DND-41 (cell line): ENCODE results near the gene BACH2.

Source experiments
- ATAC-seq: fragments of 200-7000 bp; cut with Tn5 transposase; 3 replicates; pipeline ENCODE4 v1.9.1; 2021; ENCODE audit warnings: low read depth; ENCODE audit not compliant: insufficient read depth
- DNase-seq: peaks from one replicate; pipeline ENCODE4 v3.0.0-alpha.2; 2020
- H2AFZ ChIP-seq: 2 replicates; pipeline ENCODE4 v1.6.0; 2012; ENCODE audit warnings: low read depth, low read length
- H3K27ac ChIP-seq: 2 replicates; pipeline ENCODE4 v1.5.1; 2012; ENCODE audit warnings: low read length, inconsistent platforms
- H3K27me3 ChIP-seq: fragments of 200-600 bp; sonication (generic); 2 replicates; pipeline ENCODE4 v1.6.0; 2012; ENCODE audit warnings: low read length, mild to moderate bottlenecking, inconsistent platforms; ENCODE audit not compliant: insufficient read depth, poor library complexity
- H3K36me3 ChIP-seq: 2 replicates; pipeline ENCODE4 v1.5.1; 2012; ENCODE audit warnings: low read length, inconsistent platforms; ENCODE audit not compliant: insufficient read depth
- H3K4me1 ChIP-seq: 2 replicates; pipeline ENCODE4 v1.5.1; 2012; ENCODE audit warnings: mild to moderate bottlenecking, low read length; ENCODE audit not compliant: insufficient read depth
- H3K4me2 ChIP-seq: 2 replicates; pipeline ENCODE4 v1.6.0; 2012; ENCODE audit warnings: mild to moderate bottlenecking, moderate library complexity, low read length, inconsistent platforms; ENCODE audit not compliant: insufficient read depth
- H3K4me3 ChIP-seq, 2 experiments: fragments of 200-600 bp in 1 of 2; shearing (Covaris generic) in 1 of 2; 2 replicates each; pipeline ENCODE4 v1.5.1; 2012 to 2016; ENCODE audit warnings: inconsistent platforms in 2 of 2, low read length in 2 of 2, mild to moderate bottlenecking in 2 of 2, low read depth in 1 of 2, moderate library complexity in 1 of 2
- H3K79me2 ChIP-seq: 2 replicates; pipeline ENCODE4 v1.6.0; 2012; ENCODE audit warnings: low read length, inconsistent platforms; ENCODE audit not compliant: insufficient read depth
- H3K9ac ChIP-seq: 2 replicates; pipeline ENCODE4 v1.6.0; 2012; ENCODE audit warnings: low read depth, mild to moderate bottlenecking, inconsistent platforms, low read length, moderate library complexity
- H3K9me3 ChIP-seq: 2 replicates; pipeline ENCODE4 v1.5.1; 2012; ENCODE audit warnings: low read length, moderate library complexity, mild to moderate bottlenecking, inconsistent platforms; ENCODE audit not compliant: insufficient read depth, severe bottlenecking
- H4K20me1 ChIP-seq: 2 replicates; pipeline ENCODE4 v1.6.0; 2012; ENCODE audit warnings: low read length; ENCODE audit not compliant: insufficient read depth
- EZH2 ChIP-seq: IDR thresholded peaks from 3 replicates; pipeline ENCODE4 v1.6.1; 2012; ENCODE audit warnings: borderline replicate concordance, low read depth, mild to moderate bottlenecking, moderate library complexity, low read length, inconsistent platforms; ENCODE audit not compliant: severe bottlenecking
- TF ChIP-seq, protein P1 (sequence below): IDR thresholded peaks from 2 replicates; pipeline ENCODE4 v1.5.1; 2012; ENCODE audit warnings: borderline replicate concordance, low read length, moderate library complexity, mild to moderate bottlenecking; ENCODE audit not compliant: poor library complexity, severe bottlenecking; ENCODE audit errors: extremely low read depth

Gene BACH2

DNA sequence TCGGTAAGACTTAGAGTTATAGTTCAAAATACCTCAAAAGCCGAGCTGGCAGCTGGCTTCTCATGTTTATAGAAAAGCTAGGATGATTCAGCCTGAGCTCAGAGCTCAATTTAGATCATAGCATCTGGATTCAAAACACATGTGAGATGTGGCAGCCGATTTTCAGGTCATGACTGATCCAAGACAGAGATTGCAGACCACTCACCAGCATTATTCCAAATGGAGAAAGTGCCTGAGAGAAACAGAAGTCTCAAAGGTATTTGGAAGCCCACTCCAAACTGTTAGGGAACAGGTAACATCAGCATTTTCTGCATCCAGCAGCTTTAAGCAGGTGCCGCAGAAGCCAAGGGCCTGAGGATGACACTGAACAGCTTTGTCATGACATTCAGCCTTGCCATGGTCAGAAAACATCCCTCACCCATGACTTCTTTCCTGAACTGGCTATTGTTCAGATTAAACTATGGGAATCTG is 102.2 kb downstream of the BACH2 start:
- H3K36me3 ChIP-seq, result peaks cover 5% of the 10 kb centered on the region; the same call in 1 of the 2 replicates
- H3K9me3 ChIP-seq, result peaks cover 19% of the 10 kb centered on the region
- ATAC-seq (no peak), DNase-seq (no peak)
- no peak overlapping the region for H3K4me2 ChIP-seq
- no peaks in the 10 kb centered on the region for H3K79me2 ChIP-seq
- TF ChIP-seq EZH2, result no peak
- TF ChIP-seq, protein P1, sequence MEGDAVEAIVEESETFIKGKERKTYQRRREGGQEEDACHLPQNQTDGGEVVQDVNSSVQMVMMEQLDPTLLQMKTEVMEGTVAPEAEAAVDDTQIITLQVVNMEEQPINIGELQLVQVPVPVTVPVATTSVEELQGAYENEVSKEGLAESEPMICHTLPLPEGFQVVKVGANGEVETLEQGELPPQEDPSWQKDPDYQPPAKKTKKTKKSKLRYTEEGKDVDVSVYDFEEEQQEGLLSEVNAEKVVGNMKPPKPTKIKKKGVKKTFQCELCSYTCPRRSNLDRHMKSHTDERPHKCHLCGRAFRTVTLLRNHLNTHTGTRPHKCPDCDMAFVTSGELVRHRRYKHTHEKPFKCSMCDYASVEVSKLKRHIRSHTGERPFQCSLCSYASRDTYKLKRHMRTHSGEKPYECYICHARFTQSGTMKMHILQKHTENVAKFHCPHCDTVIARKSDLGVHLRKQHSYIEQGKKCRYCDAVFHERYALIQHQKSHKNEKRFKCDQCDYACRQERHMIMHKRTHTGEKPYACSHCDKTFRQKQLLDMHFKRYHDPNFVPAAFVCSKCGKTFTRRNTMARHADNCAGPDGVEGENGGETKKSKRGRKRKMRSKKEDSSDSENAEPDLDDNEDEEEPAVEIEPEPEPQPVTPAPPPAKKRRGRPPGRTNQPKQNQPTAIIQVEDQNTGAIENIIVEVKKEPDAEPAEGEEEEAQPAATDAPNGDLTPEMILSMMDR, result no peak
- H3K9ac ChIP-seq, result no peak overlapping the region
- no peaks in the 10 kb centered on the region for H3K4me1 ChIP-seq
- H2AFZ ChIP-seq, result no peak overlapping the region
- H3K4me3 ChIP-seq, result no peak overlapping the region
- H3K27me3 ChIP-seq, result no peaks in the 10 kb centered on the region
- H4K20me1 ChIP-seq, result no peaks in the 10 kb centered on the region
- no peak overlapping the region for H3K27ac ChIP-seq

DNA sequence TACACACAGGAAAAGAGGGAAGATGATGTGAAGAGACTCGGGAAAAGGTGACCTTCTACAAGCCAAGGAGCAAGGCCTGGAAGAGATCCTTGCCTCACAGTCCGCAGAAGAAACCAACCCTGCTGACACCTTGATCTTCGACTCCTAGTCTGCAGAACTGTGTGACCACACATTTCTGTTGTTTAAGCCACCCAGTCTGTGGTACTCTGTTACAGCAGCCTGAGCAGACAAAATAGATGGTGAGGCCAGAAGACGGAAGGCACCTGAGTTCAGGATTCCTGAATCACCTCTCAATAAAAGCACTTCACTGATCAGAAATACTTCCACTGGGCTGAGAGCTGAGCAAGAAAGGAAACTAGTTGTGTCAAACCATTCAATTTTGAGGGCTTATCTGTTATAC is 103.3 kb downstream of the BACH2 start:
- Histone ChIP-seq H3K27ac (no peak overlapping the region), H3K4me3 (no peak overlapping the region), H4K20me1 (no peaks in the 10 kb centered on the region), H3K36me3 (peaks cover 5% of the 10 kb centered on the region; the same call in 1 of the 2 replicates), H2AFZ (no peak overlapping the region), H3K9me3 (peaks cover 10% of the 10 kb centered on the region), H3K79me2 (no peaks in the 10 kb centered on the region), H3K4me2 (no peak overlapping the region), H3K4me1 (no peaks in the 10 kb centered on the region), H3K27me3 (no peaks in the 10 kb centered on the region), H3K9ac (no peak overlapping the region)
- no peak for TF ChIP-seq EZH2
- TF ChIP-seq, protein P1, result no peak
- ATAC-seq, result no peak
- DNase-seq, result no peak

DNA sequence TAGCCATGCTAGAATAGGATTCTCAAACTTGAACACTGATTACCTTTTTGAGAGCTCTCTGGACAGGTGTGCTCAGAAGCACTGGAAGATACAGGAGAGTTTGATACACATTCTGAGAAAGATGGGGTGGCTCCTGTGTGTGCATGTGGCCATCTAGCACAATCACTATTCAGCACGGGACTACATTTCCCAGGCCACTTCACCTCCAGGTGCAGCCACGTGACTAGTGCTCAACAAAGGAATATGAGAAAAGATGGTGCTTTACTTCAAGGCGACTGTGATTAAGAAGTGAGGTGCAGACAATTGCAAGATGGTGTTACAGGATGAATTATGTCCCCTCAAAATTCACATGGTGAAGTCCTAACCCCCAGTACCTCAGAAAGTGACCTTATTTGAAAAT is 103.8 kb downstream of the BACH2 start:
- Histone ChIP-seq H3K27ac (no peak overlapping the region), H3K36me3 (peaks cover 2% of the 10 kb centered on the region; the same call in 1 of the 2 replicates), H3K4me3 (no peak overlapping the region), H3K27me3 (no peaks in the 10 kb centered on the region), H3K4me1 (no peaks in the 10 kb centered on the region), H3K9me3 (peaks cover 5% of the 10 kb centered on the region), H3K4me2 (no peak overlapping the region), H2AFZ (no peak overlapping the region), H3K9ac (no peak overlapping the region), H4K20me1 (no peaks in the 10 kb centered on the region; the same call in 1 of the 2 replicates), H3K79me2 (no peaks in the 10 kb centered on the region)
- ATAC-seq (no peak; the same call in 2 of the 3 replicates), DNase-seq (no peak)
- no peak for TF ChIP-seq EZH2
- TF ChIP-seq, protein P1, result no peak
